Putamen (tissue), 1 donor: Measurements from ENCODE around the gene XIAP.
A peak's percentile ranks its signal among the peaks of the same experiment; 100 is the strongest.

ENCODE experiments used
- DNase-seq: peaks from one replicate; pipeline ENCODE4 v3.0.0-alpha.2; 2016; ENCODE audit warnings: low spot score

XIAP gene

GRCh38 chrX:123960956-123961267, 101.1 kb downstream of the XIAP start:
- DNase-seq: no peak

- DNase-seq: peak; percentile 86
Observed at GRCh38 chrX:123961268-123962005, 101.6 kb downstream of the XIAP start, which contains the start of gene STAG2. Gene STAG2, plus strand, starts transcription at chrX:123961706. Its CDS starts 60,922 bp downstream, at chrX:124022628.

GRCh38 chrX:123962006-123962467, 102.2 kb downstream of the XIAP start:
- DNase-seq: no peak

GRCh38 chrX:123962794-123963373, 103.0 kb downstream of the XIAP start:
- DNase-seq: peak; percentile 85
